EL (cell line): ENCODE results near the gene DLG2.
"Not testable (repeated sequence)": the region's sequence is repeated elsewhere in the genome, so short reads cannot be mapped to it uniquely, and the experiment has no call there.

Source experiments
- DNase-seq: peaks from one replicate; pipeline ENCODE4 v3.0.0-alpha.2; 2016

DLG2 gene

DNA sequence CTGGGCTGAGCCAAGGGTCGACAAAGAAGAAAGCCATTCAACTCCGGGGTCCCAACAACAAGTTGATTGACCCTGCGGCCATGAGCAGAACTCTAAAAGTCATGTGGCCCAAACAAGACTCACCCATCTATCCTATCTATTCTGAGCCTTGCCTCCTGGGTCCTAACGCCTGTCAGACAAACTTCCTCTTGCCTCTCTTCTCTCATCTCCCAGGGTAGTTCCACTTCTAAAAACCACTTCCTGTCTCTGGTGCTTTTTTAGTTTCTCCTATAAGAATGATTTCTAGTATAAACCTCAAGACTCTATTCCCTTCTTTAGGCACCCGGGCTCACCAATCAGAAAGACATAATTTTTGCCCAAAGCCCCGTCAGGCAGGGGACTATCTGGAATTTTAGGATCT lies 530.2 kb downstream of the DLG2 start:
- no peak for DNase-seq

DNA sequence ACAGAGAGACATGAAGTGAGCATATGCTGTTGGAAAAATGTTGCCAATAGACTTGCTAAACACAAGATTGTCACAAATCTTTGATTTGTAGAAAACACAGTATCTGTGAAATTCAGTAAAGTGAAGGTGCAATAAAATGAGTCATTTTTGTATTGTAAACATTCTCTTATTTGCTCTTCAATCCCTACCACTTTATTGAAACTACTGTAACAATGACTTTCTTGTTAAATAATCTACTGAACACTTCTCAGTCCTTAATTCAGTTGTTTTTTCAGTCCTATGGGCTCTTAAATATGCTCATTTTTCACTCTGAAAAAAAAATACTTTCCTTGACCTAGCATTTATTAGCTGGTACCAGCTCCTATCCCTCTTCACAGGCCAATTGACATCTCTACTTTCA lies 531.9 kb downstream of the DLG2 start:
- DNase-seq: no peak

DNA sequence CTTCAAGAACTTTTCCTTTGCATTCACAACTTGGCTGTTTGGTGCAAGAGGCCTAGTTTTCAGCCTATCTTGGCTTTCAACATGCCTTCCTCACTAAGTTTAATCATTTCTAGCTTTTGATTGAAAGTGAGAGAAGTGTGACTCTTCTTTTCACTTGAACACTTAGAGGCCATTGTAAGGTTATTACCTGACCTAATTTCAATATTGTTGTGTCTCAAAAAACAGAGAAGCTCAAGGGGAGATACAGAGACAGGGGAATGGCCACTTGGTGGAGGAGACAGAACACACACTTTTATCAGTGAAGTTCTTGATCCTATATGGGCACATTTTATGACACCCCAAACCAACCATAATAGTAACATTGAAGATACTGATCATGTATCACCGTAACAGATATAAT lies 532.3 kb downstream of the DLG2 start:
- DNase-seq: no peak

DNA sequence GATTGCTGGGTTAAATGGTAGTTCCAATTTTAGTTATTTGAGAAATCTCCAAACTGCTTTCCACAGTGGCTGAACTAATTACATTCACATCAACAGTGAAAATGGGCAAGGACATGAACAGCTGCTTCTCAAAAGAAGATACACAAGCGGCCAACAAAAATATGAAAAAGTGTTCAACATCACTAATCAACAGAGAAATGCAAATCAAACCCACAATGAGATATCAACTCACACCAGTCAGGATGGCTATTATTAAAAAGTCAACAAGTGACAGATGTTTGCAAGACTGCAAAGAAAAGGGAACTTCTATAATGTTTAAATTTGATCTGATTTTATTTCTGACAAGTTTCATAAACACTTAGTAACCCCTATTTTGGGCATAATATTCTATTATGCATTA lies 537.5 kb downstream of the DLG2 start:
- no peak for DNase-seq

DNA sequence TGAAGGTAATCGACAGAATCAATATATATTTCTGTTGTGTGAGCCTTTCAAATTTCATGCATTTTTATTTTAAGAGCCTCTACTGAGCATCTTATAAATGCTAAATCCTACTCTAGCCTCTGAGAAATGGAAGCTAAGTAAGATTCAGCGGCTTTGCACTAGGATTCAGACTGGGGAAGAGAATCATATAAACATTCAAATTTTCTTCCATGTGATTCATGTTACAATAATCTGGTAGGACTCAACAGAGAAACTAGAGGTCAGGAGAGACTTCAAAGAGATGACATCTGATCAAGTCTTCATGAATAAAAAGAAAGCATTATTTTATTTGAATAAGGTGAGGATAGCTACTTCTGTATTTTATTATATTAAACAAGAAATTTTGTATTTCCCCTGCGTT lies 538.9 kb downstream of the DLG2 start:
- DNase-seq: peak; percentile 25

DNA sequence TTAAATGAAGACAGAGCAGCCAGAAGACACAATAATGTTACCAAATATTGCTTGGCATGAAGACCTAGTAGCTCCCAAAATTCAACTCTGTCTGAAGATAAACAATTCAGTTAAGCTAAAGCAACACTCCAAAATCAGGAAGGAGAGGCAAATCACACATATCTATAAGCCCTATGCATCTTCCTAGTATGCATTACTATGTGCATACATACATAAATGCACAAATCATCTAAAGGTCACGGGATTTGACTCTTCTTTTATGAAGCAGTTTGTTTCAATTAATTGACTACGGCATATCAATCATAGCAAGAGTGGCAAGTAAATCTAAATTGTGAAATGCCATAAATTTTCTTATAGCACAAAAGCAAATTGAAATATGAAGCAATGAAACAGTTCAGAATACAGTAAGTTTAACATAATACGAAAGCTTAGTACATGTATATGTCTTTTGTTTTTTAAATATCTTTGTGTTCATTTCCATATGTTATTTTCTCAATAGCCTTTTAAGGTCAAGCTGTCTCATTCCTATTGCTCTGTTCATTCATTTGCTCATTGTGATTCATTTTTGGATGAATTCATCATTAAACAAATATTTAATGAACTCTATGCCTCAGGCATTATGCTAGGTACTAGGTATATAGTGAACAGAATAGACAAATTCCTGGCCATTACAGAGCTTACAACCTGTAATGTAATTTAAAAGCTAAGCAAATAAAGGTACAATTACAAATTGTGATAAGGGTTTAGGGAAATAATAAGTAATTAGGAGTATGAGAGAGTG lies 540.5 kb downstream of the DLG2 start:
- DNase-seq: peak; percentile 18

DNA sequence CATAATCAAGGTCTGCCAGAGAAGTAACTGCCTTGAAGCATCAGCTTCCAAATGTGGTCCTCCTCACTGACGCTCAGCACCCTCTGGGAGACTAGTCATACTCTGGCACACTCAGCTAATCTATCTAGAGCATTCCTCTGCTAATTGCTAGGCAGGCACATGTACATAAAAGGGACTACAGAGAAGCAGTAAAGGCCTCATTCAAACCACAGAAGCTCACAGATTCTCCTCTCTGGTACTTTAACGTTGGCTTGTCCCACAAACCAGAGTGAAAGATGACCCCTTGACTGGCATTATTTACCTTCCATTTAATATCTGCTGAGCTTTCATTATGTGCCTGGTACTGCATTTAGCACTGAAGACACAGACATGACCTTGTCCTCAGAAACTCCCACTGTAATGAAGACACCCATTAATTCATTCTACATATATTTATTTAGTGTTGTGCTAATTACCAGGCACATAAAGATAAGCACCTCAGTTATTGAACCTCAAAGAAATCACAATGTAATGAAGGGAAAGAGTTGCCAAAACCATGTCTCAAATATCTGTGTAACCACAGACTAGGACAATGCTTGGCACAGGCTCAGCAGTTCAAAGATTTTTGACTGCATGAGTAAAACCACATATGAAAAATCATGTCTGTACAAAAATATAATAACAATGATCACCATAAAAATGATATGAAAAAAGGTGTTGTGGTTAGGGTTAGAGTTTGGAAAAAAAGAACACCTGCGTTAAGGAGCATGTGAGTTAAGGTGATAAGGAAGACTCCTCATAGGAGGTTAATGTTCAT lies 550.4 kb downstream of the DLG2 start:
- no peak for DNase-seq

DNA sequence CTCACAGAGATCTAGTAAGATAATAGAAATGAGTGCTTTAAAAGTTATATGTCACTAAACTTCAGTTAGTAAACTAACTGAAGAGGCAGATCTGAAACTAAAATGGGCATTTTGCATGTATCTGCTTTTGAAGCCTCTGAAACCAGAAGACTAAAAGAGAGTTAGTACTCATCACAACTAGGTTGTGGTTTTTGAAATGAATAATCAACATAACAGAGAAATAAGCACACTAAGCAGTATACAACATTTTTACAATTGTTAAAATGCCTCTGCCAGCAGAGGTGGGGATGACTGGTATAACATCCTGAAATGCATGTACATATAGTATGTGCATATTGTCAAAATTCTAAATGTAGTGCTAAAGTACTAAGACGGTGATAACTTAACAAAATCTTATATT lies 564.5 kb downstream of the DLG2 start:
- no peak for DNase-seq

DNA sequence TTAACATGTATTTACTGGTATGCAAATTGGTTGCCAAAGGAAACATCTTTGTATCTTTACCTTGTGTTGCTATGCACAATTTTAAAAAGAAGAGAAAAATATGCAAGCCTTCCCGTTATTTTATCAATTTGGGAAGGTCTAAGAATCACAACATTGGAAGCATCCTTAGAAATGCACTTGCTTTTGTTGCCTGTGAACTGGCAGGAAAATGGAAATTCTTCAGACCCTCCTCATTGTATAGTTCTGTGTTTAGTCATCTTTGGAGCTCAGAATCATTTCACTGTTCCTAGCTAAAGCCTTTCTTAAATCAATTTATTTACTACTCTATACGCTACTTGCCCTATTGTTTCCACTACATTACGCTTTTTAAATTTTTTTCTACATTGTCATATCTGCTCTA lies 574.5 kb downstream of the DLG2 start:
- no peak for DNase-seq

DNA sequence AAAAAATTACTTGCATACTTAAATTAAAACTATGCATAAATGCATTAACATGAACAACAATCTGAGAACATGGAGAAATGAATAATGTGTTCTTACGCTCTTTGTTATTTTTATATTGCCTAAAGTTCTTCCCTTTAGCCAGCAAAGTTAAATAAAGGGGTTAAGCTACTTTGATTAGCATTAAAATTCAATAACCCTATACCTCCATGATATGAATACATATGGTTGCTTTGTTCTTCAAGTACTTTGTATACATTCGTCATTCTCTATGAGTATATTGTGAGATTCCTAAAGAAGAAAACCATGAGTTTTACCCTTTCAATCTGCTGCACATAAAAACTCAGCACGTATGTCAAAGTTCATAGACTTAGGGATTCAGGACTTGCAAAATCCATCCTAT lies 578.3 kb downstream of the DLG2 start:
- no peak for DNase-seq

DNA sequence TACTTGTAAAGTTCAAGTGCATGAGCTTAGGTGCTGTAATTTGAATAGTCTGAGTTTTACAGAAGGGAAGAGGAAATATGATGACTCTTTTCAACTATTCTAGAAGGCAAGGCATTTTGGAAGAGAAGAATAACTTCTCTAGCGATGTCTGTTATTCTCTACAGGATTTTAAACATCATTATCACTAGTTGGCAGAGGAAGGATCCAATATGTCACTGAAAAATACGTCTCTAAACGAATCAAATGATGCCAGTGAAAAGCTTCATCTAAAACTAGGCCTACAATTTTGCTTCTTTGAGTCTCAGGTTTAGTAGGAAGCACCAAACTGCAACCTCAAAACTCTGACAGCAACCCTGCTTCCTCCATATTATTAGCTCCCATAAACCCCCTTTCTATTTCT lies 581.4 kb downstream of the DLG2 start:
- DNase-seq: no peak

DNA sequence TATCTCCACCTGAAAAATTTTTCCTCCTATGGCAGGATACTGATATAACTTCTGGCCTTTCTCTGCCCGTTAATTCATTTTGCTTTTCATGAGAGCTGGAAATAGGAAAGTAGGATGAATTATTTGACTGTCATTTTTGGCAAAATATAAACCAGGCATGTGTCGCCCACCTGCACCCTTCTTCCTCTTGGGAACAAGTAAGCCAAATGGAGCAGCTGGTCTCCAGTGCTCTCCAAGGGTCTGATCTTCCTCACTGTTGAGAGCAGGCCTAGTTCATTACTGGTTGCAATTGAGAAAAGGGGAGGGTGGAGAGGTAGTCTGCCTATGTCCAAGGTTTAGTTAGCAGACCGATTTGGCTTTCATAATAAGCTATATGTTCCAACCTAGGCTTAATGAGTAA lies 582.2 kb downstream of the DLG2 start:
- no peak for DNase-seq

DNA sequence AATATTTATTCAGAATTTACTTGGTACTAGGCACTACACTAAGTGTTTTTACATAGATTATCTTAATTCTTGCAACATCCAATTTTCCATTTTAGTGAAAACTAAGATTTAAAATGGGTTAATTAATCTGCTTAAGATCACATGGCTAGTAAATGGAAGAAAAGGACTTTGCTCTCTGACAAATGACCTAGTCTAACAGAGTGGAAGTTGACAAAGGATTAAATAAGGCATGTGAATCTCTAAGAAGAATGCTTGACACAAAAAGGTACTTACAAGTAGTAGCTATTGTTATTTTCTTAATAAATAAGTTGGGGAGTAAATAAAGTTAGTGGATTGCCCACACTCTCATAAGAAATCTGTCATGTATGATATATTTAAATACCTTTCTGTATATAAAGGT lies 584.8 kb downstream of the DLG2 start:
- DNase-seq: no peak

DNA sequence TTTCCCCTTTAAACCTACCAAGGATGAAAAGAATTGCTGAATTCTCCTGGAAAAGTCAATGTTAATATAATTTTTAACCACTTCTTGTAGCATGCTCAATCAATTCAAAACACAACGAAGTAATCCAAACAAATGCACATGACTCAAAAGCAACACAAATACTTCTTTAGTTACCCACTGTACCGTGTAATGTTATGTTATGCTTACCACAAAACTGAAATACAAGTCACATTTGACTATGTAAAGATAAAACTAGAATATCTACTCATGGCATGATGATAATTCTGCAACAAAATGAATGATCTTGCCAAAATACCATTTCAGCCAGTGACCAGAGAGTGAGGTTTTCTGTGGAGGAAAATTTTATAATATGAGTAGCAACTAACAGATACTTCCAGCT lies 587.0 kb downstream of the DLG2 start:
- DNase-seq: no peak

DNA sequence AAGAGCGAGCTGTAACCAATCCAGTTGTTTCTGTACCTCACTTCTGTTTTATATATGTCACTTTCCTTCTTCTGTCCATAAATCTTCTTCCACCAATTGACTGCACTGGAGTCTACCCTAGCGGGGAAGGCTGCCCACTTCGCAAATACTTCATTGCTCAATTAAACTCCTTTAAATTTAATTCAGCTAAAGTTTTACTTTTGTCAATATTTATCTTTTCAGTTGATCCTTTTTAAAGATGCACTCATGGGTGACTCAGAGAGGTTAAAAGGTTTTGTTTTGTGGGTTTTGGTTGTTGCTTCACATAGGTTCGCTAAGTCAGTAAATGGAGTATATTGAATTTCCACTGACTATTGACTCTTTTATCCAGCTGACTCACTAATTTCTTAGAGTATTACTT lies 597.2 kb downstream of the DLG2 start:
- DNase-seq: peak; percentile 15

DNA sequence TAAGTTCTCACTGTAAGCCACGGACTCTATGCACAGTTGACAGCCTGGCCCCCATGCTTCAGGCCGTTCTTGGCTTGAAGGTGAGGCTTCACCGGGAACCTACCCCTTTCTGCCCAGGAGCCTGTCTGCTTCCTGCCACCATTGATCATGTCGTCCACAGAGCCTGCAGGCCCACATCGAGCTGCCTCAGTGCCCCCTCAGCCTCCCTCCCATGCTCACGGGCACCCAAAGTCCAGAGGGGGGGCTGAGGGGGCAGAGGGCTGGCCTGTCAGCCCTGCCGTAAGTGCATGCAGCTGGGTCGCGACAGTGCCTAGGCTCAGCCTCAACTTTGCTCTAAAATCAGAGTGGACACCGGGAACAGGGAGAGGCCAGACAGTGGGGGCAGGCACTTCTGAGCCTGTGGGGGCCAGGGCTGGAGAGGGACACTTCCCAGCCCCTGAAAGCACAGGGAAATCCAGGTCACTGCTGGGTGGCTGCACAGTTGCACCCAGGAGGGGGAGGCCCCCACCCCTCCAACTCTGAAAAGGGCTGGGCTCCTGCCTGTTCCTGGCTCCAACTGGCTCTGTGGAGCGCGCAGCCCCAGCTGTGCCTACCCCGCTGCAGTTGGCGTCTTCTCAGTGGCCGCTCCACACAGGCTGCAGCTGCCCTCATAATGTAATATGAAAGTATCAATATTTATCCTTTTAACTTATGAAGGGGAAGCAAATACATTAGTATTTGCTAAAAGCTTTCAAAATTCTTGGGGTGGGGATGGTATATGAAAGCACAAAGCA lies 598.6 kb downstream of the DLG2 start:
- no peak for DNase-seq

DNA sequence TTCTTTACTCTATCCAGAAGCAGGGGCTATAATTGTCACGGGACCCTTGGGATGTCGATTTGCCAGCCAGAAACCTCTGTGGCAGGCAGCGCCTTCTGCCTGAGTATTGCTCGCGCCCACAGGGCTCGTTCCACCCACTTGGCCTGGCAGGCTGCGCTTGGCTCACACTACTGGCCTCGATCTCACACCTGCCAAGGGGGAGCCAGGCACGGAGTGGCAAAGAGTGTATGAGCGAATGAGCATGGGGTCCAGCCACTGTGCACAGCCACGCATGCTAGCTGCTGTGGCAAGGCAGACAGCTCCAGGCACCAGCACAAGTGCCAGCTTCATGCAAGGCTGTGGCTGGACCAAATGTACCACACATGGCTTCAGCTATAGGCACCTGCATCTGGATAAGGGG lies 599.8 kb downstream of the DLG2 start:
- no peak for DNase-seq

DNA sequence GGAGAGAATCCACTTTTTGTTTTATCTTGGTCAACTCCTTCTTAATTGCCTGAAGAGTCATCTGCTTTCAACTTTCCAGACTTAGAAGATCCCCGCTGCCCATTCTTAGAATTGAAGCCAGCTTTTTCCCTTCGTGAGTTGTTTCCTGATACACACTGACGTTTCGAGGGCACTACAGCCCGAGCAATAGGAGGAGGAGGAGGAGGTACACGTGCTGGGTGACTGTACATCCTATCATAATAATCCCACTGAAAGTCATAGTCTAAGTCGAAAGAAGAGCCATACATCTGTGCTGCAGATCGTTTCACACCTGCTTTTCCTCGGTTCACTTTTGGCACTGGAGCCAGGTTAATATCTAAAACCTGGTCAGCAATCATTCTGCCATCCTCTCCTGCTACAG lies 606.1 kb downstream of the DLG2 start:
- DNase-seq: no peak

DNA sequence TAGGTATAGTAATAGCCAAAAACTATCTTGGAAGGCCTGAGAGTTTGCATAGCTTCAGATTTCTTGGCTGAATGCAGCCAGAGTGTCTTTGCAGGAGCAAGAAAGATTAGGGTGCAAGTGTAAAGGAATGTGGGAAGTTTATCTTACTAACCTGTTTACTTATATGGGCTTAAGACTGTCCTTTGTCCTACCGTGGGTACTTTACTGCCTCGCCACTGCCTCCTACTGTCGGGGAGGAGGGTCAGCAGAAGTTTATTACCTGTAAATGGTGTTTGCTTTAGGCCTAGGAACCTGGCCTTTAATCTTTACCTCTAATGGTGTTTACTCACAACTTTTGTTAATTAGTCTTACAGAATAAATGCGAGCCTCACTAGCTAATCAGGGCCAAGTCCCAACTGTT lies 633.8 kb downstream of the DLG2 start:
- peak; percentile 19 for DNase-seq

DNA sequence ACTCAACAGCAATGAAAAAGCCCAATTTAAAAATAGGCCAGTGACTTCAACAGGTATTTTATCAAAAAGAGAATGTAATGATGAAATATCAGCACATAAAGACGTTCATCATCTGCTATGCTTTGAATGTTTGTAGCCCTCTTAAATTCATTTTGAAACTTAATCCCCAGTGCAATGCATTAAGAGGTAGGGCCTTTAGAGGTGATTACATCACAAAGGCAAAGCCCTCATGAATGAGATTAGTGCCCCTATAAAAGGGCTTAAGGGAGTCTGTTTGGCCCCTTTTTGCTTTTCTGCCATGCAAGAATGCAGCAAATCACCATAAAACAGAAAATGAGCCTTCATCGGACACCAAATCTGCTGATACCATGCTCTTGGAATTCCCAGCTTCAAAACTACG lies 637.0 kb downstream of the DLG2 start:
- DNase-seq: no peak

DNA sequence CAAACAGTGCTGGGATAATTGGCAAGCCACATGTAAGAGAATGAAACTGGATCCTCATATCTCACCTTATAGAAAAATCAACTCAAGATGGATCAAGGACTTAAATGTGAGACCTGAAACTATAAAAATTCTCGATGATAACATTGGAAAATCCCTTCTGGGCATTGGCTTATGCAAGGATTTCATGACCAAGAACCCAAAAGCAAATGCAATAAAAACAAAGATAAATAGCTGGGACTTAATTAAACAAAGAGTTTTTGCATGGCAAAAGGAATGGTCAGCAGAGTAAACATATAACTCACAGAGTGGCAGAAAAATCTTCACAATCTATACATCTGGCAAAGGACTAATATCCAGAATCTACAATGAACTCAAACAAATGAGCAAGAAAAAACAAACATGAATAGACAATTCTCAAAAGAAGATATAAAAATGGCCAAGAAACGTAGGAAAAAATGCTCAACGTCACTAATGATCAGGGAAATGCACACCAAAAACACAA lies 639.4 kb downstream of the DLG2 start:
- not testable (repeated sequence) for DNase-seq

DNA sequence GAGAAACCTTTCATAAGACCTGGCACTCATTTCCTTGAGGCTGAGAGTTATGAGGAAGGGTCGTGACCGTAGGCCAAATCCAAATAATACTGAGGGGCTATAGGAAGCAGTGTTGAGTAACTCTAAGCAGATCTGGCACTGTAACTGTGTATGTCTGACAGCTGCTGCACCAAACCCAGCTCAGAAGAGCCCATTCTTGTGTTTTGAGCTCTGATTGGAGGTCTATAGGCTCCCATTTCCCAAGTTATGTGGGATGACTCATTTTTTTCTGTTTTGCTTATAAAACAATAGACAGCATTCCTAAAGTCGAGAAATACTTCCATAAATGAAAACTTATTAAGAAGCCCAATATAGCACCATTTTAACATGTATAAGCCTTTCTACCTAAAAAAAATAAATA lies 645.8 kb downstream of the DLG2 start:
- peak; percentile 0 for DNase-seq

DNA sequence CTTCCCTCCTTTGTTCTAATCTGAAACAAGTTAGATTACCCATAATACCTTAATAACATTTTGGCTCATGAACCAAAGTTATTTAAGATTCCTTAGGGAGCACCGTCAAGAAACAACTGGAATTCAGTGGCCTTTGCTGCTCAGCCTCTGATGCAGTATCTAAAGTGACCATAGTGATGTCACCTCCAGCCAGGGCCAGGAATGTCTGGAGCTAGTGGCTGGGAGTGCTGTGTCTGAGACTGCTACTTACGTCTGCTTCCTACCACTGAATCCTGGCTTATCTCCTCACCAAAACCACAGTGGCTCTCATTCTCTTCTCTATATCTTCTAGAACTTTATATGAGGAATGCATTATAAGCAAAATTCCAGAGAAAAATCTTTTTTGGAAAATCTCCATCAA lies 658.0 kb downstream of the DLG2 start:
- DNase-seq: no peak

DNA sequence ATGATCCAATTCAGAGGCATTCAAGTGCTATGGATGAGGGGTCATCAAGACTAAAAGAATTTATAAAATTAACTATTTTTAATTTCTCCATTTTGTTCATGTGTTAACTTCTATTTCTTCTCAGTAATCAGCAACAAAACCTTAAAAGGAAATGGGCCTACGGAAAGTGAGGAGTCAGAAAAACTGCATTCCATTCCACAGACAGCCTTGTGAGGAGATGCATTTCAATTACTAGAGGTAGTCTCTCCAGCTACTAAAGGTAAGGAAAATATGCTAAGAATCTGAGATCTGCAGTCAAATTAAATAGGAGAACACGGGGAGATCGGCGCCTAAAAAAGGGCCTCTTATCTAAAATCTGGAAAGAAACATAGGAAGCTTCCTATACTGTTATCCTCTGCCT lies 661.7 kb downstream of the DLG2 start:
- no peak for DNase-seq
